Loucy (cell line): Measurements from ENCODE around the gene SLC22A31.

Experiments used
- H2AFZ ChIP-seq: fragments of 200-600 bp; sonication (generic); 2 replicates; pipeline ENCODE4 v1.6.0; 2016; ENCODE audit warnings: antibody characterized with exemption, mild to moderate bottlenecking, low read length, moderate library complexity
- H3F3A ChIP-seq: fragments of 200-600 bp; 2 replicates; pipeline ENCODE4 v1.6.0; 2016; ENCODE audit warnings: antibody characterized with exemption, low read depth, mild to moderate bottlenecking
- H3K27me3 ChIP-seq: fragments of 200-600 bp; sonication (generic); 2 replicates; pipeline ENCODE4 v1.6.1; 2014; ENCODE audit warnings: low read length, mild to moderate bottlenecking; ENCODE audit not compliant: insufficient read depth, poor library complexity, severe bottlenecking
- H3K36me3 ChIP-seq: fragments of 200-600 bp; sonication (generic); 2 replicates; pipeline ENCODE4 v1.6.1; 2016; ENCODE audit warnings: low read length; ENCODE audit not compliant: insufficient read depth
- H3K4me1 ChIP-seq: fragments of 200-600 bp; sonication (generic); 2 replicates; pipeline ENCODE4 v1.5.1; 2014; ENCODE audit warnings: low read length, mild to moderate bottlenecking; ENCODE audit not compliant: insufficient read depth, poor library complexity, severe bottlenecking
- H3K4me2 ChIP-seq: fragments of 200-600 bp; sonication (generic); 2 replicates; pipeline ENCODE4 v1.6.0; 2014; ENCODE audit warnings: antibody characterized with exemption, low read length, low read depth, mild to moderate bottlenecking; ENCODE audit not compliant: poor library complexity, severe bottlenecking
- H3K4me3 ChIP-seq: fragments of 200-600 bp; sonication (generic); 2 replicates; pipeline ENCODE4 v1.5.1; 2014; ENCODE audit warnings: low read length, mild to moderate bottlenecking, mixed read lengths; ENCODE audit not compliant: poor library complexity, severe bottlenecking
- H3K79me2 ChIP-seq: fragments of 200-600 bp; sonication (generic); 2 replicates; pipeline ENCODE4 v1.6.1; 2014; ENCODE audit warnings: low read length; ENCODE audit not compliant: insufficient read depth
- H3K9ac ChIP-seq: fragments of 200-600 bp; sonication (generic); 2 replicates; pipeline ENCODE4 v1.6.0; 2014; ENCODE audit warnings: mild to moderate bottlenecking, low read depth, low read length, moderate library complexity; ENCODE audit not compliant: poor library complexity, severe bottlenecking
- H3K9me2 ChIP-seq: fragments of 200-600 bp; sonication (generic); replicated peaks from 2 replicates; pipeline ENCODE4 v1.6.1; 2016; ENCODE audit warnings: low read depth, low read length, mixed read lengths
- H3K9me3 ChIP-seq: fragments of 200-600 bp; sonication (generic); 2 replicates; pipeline ENCODE4 v1.6.1; 2014; ENCODE audit warnings: mild to moderate bottlenecking, antibody characterized with exemption, low read length, low read depth; ENCODE audit not compliant: insufficient read depth
- H4K20me1 ChIP-seq: fragments of 200-600 bp; sonication (generic); 2 replicates; pipeline ENCODE4 v1.6.0; 2014; ENCODE audit warnings: antibody characterized with exemption, low read length, mild to moderate bottlenecking; ENCODE audit not compliant: insufficient read depth, poor library complexity, severe bottlenecking
- EZH2phosphoT487 ChIP-seq: fragments of 200-600 bp; IDR thresholded peaks from 2 replicates; pipeline ENCODE4 v1.6.1; 2018; ENCODE audit warnings: antibody characterized with exemption, mild to moderate bottlenecking, moderate library complexity, borderline replicate concordance
- TF ChIP-seq, protein P1 (sequence below): fragments of 200-600 bp; sonication (generic); conservative IDR thresholded peaks from 2 replicates; pipeline ENCODE4 v1.5.1; 2014; ENCODE audit warnings: mild to moderate bottlenecking, antibody characterized with exemption, low read length

The SLC22A31 gene

DNA sequence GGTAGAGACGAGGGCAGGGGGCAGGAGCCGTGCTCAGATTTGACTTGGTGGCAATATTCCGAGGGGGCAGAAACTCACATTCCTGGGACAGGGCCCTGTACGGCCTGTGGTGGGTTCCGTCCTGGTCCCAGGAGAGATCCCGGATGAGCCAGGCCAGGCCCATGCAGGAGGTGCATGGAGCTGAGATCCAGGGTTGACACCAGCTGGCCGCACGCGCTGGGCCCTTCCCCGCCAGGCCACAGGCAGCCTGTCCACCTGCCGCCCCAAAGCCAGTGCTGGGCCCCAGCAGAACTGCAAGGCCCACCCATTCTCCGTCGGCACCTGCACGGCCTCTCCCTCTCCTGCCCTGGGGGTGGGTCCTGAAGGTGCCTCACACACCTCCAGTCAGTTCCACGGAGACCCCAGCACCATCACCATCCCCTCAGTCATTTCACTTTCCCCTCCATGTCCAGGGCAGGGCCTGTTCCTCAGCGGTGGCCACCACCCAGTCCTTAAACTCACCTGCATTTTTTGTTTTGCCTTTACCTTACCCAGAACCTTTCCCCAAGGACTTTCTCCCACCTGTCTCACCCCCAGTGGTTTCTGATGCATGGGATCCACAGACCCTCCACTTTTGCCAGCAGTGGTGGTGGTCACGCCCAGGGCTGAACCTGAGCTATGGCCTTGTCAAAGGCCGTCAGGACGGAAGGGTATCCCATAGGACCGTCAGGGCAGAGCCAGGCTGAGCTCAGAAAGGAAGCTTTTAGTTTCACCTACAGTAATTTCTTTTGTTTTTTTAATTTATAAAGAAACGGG, 53.9 kb downstream of the SLC22A31 start:
- Histone ChIP-seq H3K9me2 (no peaks in the 10 kb centered on the region), H3K4me3 (no peak overlapping the region), H2AFZ (no peak overlapping the region), H3K36me3 (no peaks in the 10 kb centered on the region), H4K20me1 (no peaks in the 10 kb centered on the region), H3K27me3 (no peaks in the 10 kb centered on the region), H3K4me2 (no peak overlapping the region), H3K9me3 (no peaks in the 10 kb centered on the region), H3F3A (no peaks in the 10 kb centered on the region), H3K4me1 (no peaks in the 10 kb centered on the region), H3K9ac (no peak overlapping the region), H3K79me2 (no peaks in the 10 kb centered on the region)
- no peak for TF ChIP-seq EZH2phosphoT487
- TF ChIP-seq, protein P1, sequence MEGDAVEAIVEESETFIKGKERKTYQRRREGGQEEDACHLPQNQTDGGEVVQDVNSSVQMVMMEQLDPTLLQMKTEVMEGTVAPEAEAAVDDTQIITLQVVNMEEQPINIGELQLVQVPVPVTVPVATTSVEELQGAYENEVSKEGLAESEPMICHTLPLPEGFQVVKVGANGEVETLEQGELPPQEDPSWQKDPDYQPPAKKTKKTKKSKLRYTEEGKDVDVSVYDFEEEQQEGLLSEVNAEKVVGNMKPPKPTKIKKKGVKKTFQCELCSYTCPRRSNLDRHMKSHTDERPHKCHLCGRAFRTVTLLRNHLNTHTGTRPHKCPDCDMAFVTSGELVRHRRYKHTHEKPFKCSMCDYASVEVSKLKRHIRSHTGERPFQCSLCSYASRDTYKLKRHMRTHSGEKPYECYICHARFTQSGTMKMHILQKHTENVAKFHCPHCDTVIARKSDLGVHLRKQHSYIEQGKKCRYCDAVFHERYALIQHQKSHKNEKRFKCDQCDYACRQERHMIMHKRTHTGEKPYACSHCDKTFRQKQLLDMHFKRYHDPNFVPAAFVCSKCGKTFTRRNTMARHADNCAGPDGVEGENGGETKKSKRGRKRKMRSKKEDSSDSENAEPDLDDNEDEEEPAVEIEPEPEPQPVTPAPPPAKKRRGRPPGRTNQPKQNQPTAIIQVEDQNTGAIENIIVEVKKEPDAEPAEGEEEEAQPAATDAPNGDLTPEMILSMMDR: no peak
